HepG2 (cell line): ENCODE data around the gene GPC3. TPM values are rescaled to one million over a fixed set of nuclear protein-coding genes. Genes with fewer than 3 reads are reported as not detected.

Experiments used
- ATAC-seq: fragments of 200-7000 bp; cut with Tn5 transposase; 3 replicates; pipeline ENCODE4 v1.9.1; 2020; ENCODE audit warnings: mild to moderate bottlenecking, moderate library complexity
- BruUV-seq: library from RNA; stranded (reverse); fragments of 400-500 nt; replicated peaks from 2 replicates; lab custom pipeline; 2021; lab: Mats Ljungman, UMichigan
- CTCF ChIA-PET: fragments of 300-600 bp; formaldehyde crosslinking; extraction: SDS; loops from one replicate; lab custom pipeline; 2021; ENCODE audit warnings: low total read pairs, inconsistent platforms, low intra/inter-chr PET ratio; lab: Yijun Ruan, JAX
- POLR2A ChIA-PET: fragments of 350-600 bp; sonication (Branson Sonifier 250); formaldehyde crosslinking; loops from one replicate; lab custom pipeline; 2020; ENCODE audit warnings: antibody characterized with exemption, inconsistent platforms; lab: Yijun Ruan, JAX
- DNase-seq: peaks from one replicate; pipeline ENCODE4 v3.0.0-alpha.2; 2015; ENCODE audit warnings: low spot score
- FAIRE-seq: peaks from 3 replicates; lab custom pipeline; 2011; peaks lifted over from hg19 to GRCh38; lab: Jason Lieb, UNC
- H2AFZ ChIP-seq: one replicate; pipeline ENCODE4 v1.6.1; 2011; ENCODE audit warnings: low read length, inconsistent platforms
- H3K27ac ChIP-seq: fragments of 300-600 bp; 3 replicates; pipeline ENCODE4 v1.8.0; 2011; ENCODE audit warnings: mixed run types, mild to moderate bottlenecking, mixed read lengths, low read length, inconsistent platforms; ENCODE audit not compliant: insufficient read depth; ENCODE audit errors: extremely low read length
- H3K27me3 ChIP-seq, 2 experiments: fragments of 200-600 bp in 1 of 2; 2 replicates in 1 of 2; 3 replicates in 1 of 2; pipeline versions ENCODE4 v1.6.0 to v1.8.0; 2011; ENCODE audit warnings: low read length in 2 of 2, mild to moderate bottlenecking in 2 of 2, moderate library complexity in 2 of 2, inconsistent platforms in 1 of 2; ENCODE audit not compliant: insufficient read depth in 2 of 2, control insufficient read depth in 1 of 2
- H3K36me3 ChIP-seq, 2 experiments: fragments of 200-600 bp in 1 of 2; replicated peaks in 1 of 2; 2 replicates in 1 of 2; 3 replicates in 1 of 2; pipeline versions ENCODE4 v1.5.1 to v1.8.0; 2011; ENCODE audit warnings: low read length in 2 of 2, inconsistent platforms in 1 of 2; ENCODE audit not compliant: insufficient read depth in 2 of 2, control insufficient read depth in 1 of 2
- H3K4me1 ChIP-seq: 2 replicates; pipeline ENCODE4 v1.5.1; 2012; ENCODE audit warnings: low read length, inconsistent platforms; ENCODE audit not compliant: insufficient read depth
- H3K4me2 ChIP-seq: 2 replicates; pipeline ENCODE4 v1.6.0; 2011; ENCODE audit warnings: low read depth, low read length, inconsistent platforms
- H3K4me3 ChIP-seq, 3 experiments: fragments of 200-600 bp in 1 of 3; sonication (generic), shearing (Covaris generic) in 1 of 3; replicated peaks in 1 of 3; 2 replicates each; pipeline ENCODE4 v1.5.1; 2011 to 2016; ENCODE audit warnings: low read length in 3 of 3, inconsistent platforms in 2 of 3, low read depth in 2 of 3, mild to moderate bottlenecking in 2 of 3, control low read depth in 1 of 3, mixed read lengths in 1 of 3; ENCODE audit not compliant: insufficient read depth in 1 of 3
- H3K79me2 ChIP-seq: one replicate; pipeline ENCODE4 v1.6.1; 2011; ENCODE audit warnings: low read length, inconsistent platforms; ENCODE audit not compliant: insufficient read depth
- H3K9ac ChIP-seq: 2 replicates; pipeline ENCODE4 v1.6.0; 2011; ENCODE audit warnings: mild to moderate bottlenecking, low read depth, low read length, inconsistent platforms; ENCODE audit not compliant: insufficient read depth
- H3K9me3 ChIP-seq: 2 replicates; pipeline ENCODE4 v1.5.1; 2012; ENCODE audit warnings: mild to moderate bottlenecking, low read length
- H4K20me1 ChIP-seq: 2 replicates; pipeline ENCODE4 v1.6.0; 2011; ENCODE audit warnings: inconsistent platforms, mild to moderate bottlenecking, low read length, moderate library complexity; ENCODE audit not compliant: insufficient read depth
- KLF12 ChIP-seq: sonication (generic); formaldehyde crosslinking; IDR thresholded peaks from 2 replicates; pipeline ENCODE4 v1.4.0; 2020; ENCODE audit warnings: missing genetic modification reagents, borderline replicate concordance
- KLF13 ChIP-seq: sonication (generic); formaldehyde crosslinking; IDR thresholded peaks from 2 replicates; pipeline ENCODE4 v1.4.0; 2020; ENCODE audit warnings: mild to moderate bottlenecking, missing genetic modification reagents
- KLF16 ChIP-seq, 2 experiments: sonication (generic) in 1 of 2; formaldehyde crosslinking in 1 of 2; IDR thresholded peaks; 2 replicates each; pipeline versions ENCODE4 v1.6.1 to v1.8.0; 2016 to 2023; ENCODE audit warnings: missing genetic modification reagents in 2 of 2, missing compliant biosample characterization in 1 of 2
- MAFF ChIP-seq: IDR thresholded peaks from 2 replicates; pipeline ENCODE4 v1.6.1; 2011; ENCODE audit warnings: low read depth, low read length, improper control_type of control experiment
- MAFK ChIP-seq, 2 experiments: IDR thresholded peaks in 1 of 2; conservative IDR thresholded peaks in 1 of 2; 2 replicates each; pipeline ENCODE4 v1.6.1; 2011; ENCODE audit warnings: improper control_type of control experiment in 2 of 2, low read length in 2 of 2
- TCF7 ChIP-seq: sonication (generic); IDR thresholded peaks from 2 replicates; pipeline ENCODE4 v1.6.1; 2016; ENCODE audit warnings: antibody characterized with exemption, low read depth
- ZBTB1 ChIP-seq: sonication (generic); formaldehyde crosslinking; IDR thresholded peaks from 2 replicates; pipeline ENCODE4 v1.4.0; 2020; ENCODE audit warnings: missing genetic modification reagents, borderline replicate concordance
- ZNF160 ChIP-seq: sonication (generic); formaldehyde crosslinking; IDR thresholded peaks from 2 replicates; pipeline ENCODE4 v1.8.0; 2022; ENCODE audit warnings: mild to moderate bottlenecking, inconsistent platforms, missing genetic modification reagents
- ZNF264 ChIP-seq: sonication (generic); formaldehyde crosslinking; IDR thresholded peaks from 2 replicates; pipeline ENCODE4 v1.4.0; 2020; ENCODE audit warnings: missing genetic modification reagents
- ZNF660 ChIP-seq: sonication (generic); formaldehyde crosslinking; IDR thresholded peaks from 2 replicates; pipeline ENCODE4 v1.5.1; 2020; ENCODE audit warnings: mild to moderate bottlenecking, low read depth, missing genetic modification reagents, borderline replicate concordance
- WGBS: methylation state at CpG from one replicate; pipeline ENCODE4 v1.1.6; 2017; ENCODE audit warnings: low lambda C conversion rate; 5-methylcytosine and 5-hydroxymethylcytosine counted together
- in situ Hi-C: cut with HindIII; loops from 2 replicates; pipeline ENCODE4 v1.10.0; 2017; ENCODE audit warnings: low pct_unique_long_range_greater_than_20kb; ENCODE audit not compliant: extremely low pct_ligation_motif_present
- intact Hi-C: fragments of 100-400 bp; cut with micrococcal nuclease; formaldehyde crosslinking; loops from one replicate; pipeline ENCODE4 v1.10.0; 2022; ENCODE audit not compliant: unreplicated experiment
- polyA plus RNA-seq, 8 experiments: library from polyadenylated mRNA; depleted of rRNA in 3 of 8; stranded (reverse) in 7 of 8; unstranded in 1 of 8; fragments of >200 nt; fragmentation: Illumina TruSeq in 4 of 8; extraction: Trizol in 4 of 8; gene quantifications; 2 replicates each; pipeline versions ENCODE4 v1.2.1 to v1.2.3, GENCODE V29; 2011 to 2016; ENCODE audit warnings: low read depth in 4 of 8, missing spikeins in 1 of 8, mixed read lengths in 1 of 8; ENCODE audit not compliant: insufficient read depth in 1 of 8
- total RNA-seq, 5 experiments: library from RNA; depleted of rRNA; stranded (reverse); fragments of >200 nt; fragmentation: Illumina TruSeq; extraction: Trizol; gene quantifications; 2 replicates each; pipeline ENCODE4 v1.2.3, GENCODE V29; 2016; ENCODE audit warnings: low read depth in 1 of 5
- TF ChIP-seq, protein P1 (sequence below): sonication (generic); formaldehyde crosslinking; IDR thresholded peaks from 2 replicates; pipeline ENCODE4 v1.8.1; 2023; ENCODE audit warnings: mild to moderate bottlenecking, inconsistent platforms, moderate library complexity, missing genetic modification reagents, borderline replicate concordance
- TF ChIP-seq, protein P2 (sequence below): sonication (generic); formaldehyde crosslinking; IDR thresholded peaks from 2 replicates; pipeline ENCODE4 v1.4.0; 2020; ENCODE audit warnings: missing genetic modification reagents

The GPC3 gene
- total and polyA plus RNA-seq, 2 of the 13 experiments (the other 11 are each of a cell fraction or from before 2014, with no cell fraction given) = 1,799 to 3,263 TPM

DNA sequence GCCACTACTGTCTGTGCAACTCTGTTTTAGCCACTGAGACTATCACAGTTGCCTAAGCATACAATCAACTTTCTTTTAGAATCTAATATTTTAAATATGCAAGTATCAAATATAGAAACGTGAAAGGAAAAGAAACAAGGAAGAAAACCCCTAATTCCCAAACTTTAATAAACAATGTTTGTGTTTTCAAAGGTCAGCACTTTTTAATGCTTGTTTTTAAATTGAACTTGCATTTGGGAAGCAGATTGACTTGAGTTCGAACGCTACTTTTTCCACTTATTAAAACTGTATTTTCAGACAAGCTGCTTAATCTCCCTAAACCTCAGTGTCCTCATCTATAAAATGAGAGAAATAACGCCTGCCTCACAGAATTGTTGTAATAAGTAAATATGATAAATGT is 384.3 kb downstream of the GPC3 start:
- ATAC-seq = no peak
- H3K4me3 ChIP-seq = no peak overlapping the region
- FAIRE-seq = no peak
- TF ChIP-seq MAFK (conservative IDR thresholded peaks at IDR 0.05 in 1 of 2, IDR thresholded peaks at IDR 0.05 in 1 of 2; ENCODE audit: low read length in 2 of 2) (peak; percentile 33 to 80; a peak in 3 of 4 replicates), ZNF264 (CRISPR knock-in tag) (no peak), MAFF (peak; percentile 63; the same call in 1 of the 2 replicates)
- POLR2A ChIA-PET = no interaction called here
- H4K20me1 ChIP-seq = peaks cover 77% of the 10 kb centered on the region
- H3K4me1 ChIP-seq = peaks cover 43% of the 10 kb centered on the region
- no peak overlapping the region for H3K27ac ChIP-seq
- WGBS = 97% methylated on average over 4 of the region's 4 CpGs
- H3K4me2 ChIP-seq = no peak overlapping the region
- no peaks in the 10 kb centered on the region for H3K9me3 ChIP-seq
- H3K36me3 ChIP-seq = peaks cover 1 to 27% of the 10 kb centered on the region in 2 experiments; a peak in 2 of 5 replicates
- no peak overlapping the region for H3K9ac ChIP-seq
- no peak for DNase-seq
- CTCF ChIA-PET = no interaction called here
- intact Hi-C loops (no loop called here), in situ Hi-C loops (no loop called here)
- BruUV-seq = no TSS peak
- no peaks in the 10 kb centered on the region for H3K79me2 ChIP-seq
- H2AFZ ChIP-seq = no peak overlapping the region
- H3K27me3 ChIP-seq = no peaks in the 10 kb centered on the region

DNA sequence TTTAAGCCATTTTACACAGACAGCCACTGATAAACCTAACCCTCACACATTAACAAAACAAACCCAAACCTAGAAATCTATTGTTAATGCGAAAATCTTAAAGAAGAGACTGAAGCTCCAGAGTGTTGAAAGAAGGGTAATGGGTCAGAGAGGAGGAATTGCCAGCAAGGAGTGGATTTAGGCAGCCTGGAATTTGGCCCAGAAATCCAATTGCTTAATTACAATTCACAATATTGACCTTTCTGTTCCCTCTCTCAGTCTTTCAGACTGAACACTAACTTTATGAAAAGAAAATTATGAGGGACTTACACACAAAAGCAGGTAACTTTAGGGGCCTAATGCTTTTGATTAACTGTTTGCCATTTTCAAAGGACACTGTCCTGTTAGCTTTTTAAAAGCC is 384.9 kb downstream of the GPC3 start:
- intact Hi-C loops (no loop called here), in situ Hi-C loops (no loop called here)
- Histone ChIP-seq H3K9me3 (no peaks in the 10 kb centered on the region), H2AFZ (no peak overlapping the region), H3K27ac (no peak overlapping the region), H3K36me3 (peaks cover 2 to 29% of the 10 kb centered on the region in 2 experiments; a peak in 2 of 5 replicates), H3K4me3 (no peak overlapping the region), H3K79me2 (no peaks in the 10 kb centered on the region), H3K27me3 (no peaks in the 10 kb centered on the region), H3K4me2 (no peak overlapping the region), H3K9ac (no peak overlapping the region), H4K20me1 (peaks cover 71% of the 10 kb centered on the region), H3K4me1 (peaks cover 38% of the 10 kb centered on the region)
- FAIRE-seq (no peak), ATAC-seq (no peak), DNase-seq (no peak)
- CTCF ChIA-PET = no interaction called here
- 92% methylated on average over 1 of the region's 1 CpG for WGBS
- no TSS peak for BruUV-seq
- POLR2A ChIA-PET = no interaction called here
- TF ChIP-seq TCF7 (no peak), KLF13 (CRISPR knock-in tag) (no peak), ZBTB1 (CRISPR knock-in tag) (no peak), ZNF660 (no peak), KLF16 (CRISPR knock-in tag; IDR thresholded peaks at IDR 0.05) (no peak), KLF12 (no peak), ZNF160 (CRISPR knock-in tag) (no peak)
- TF ChIP-seq, protein P1, sequence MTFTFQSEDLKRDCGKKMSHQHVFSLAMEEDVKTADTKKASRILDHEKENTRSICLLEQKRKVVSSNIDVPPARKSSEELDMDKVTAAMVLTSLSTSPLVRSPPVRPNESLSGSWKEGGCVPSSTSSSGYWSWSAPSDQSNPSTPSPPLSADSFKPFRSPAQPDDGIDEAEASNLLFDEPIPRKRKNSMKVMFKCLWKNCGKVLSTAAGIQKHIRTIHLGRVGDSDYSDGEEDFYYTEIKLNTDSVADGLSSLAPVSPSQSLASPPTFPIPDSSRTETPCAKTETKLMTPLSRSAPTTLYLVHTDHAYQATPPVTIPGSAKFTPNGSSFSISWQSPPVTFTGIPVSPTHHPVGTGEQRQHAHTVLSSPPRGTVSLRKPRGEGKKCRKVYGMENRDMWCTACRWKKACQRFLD (CRISPR knock-in tag) = no peak
- TF ChIP-seq, protein P2, sequence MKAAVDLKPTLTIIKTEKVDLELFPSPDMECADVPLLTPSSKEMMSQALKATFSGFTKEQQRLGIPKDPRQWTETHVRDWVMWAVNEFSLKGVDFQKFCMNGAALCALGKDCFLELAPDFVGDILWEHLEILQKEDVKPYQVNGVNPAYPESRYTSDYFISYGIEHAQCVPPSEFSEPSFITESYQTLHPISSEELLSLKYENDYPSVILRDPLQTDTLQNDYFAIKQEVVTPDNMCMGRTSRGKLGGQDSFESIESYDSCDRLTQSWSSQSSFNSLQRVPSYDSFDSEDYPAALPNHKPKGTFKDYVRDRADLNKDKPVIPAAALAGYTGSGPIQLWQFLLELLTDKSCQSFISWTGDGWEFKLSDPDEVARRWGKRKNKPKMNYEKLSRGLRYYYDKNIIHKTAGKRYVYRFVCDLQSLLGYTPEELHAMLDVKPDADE (CRISPR knock-in tag) = no peak
